Measurements from ENCODE around the gene DUSP2.

The DUSP2 gene

GRCh38 chr2:96102596-96103186 lies 42.5 kb downstream of the DUSP2 start:
- no peak for DNase-seq (ENCODE audit: low read depth in 2 of 2)

GRCh38 chr2:96100893-96101304 lies 44.3 kb downstream of the DUSP2 start:
- no peak for DNase-seq (ENCODE audit: low read depth in 2 of 2)

GRCh38 chr2:96099861-96100798 lies 45.1 kb downstream of the DUSP2 start:
- no peak for DNase-seq (ENCODE audit: low read depth in 2 of 2)

- no peak for DNase-seq (ENCODE audit: low read depth in 2 of 2)
Measured at GRCh38 chr2:96098900-96099590, 46.2 kb downstream of the DUSP2 start.

GRCh38 chr2:96097951-96098823 lies 47.1 kb downstream of the DUSP2 start:
- no peak for DNase-seq (ENCODE audit: low read depth in 2 of 2)

- DNase-seq (ENCODE audit: low read depth in 2 of 2): no peak
Measured at GRCh38 chr2:96097441-96097840, 47.8 kb downstream of the DUSP2 start.

- no peak for DNase-seq (ENCODE audit: low read depth in 2 of 2)
Measured at GRCh38 chr2:96095116-96095636, 50.1 kb downstream of the DUSP2 start.

- DNase-seq (ENCODE audit: low read depth in 2 of 2): no peak
Measured at GRCh38 chr2:96093528-96093927, 51.7 kb downstream of the DUSP2 start.
